KMS-11 (cell line): ENCODE data around the gene FAAP100.

Source experiments
- H2AFZ ChIP-seq: fragments of 200-600 bp; sonication (generic); 2 replicates; pipeline ENCODE4 v1.6.1; 2016; ENCODE audit warnings: antibody characterized with exemption, mixed run types, low read depth
- H3K27ac ChIP-seq: fragments of 200-600 bp; sonication (generic); 2 replicates; pipeline ENCODE4 v1.6.1; 2016; ENCODE audit warnings: mild to moderate bottlenecking, mixed run types
- H3K27me3 ChIP-seq: fragments of 200-600 bp; sonication (generic); 2 replicates; pipeline ENCODE4 v1.6.1; 2017; ENCODE audit warnings: mild to moderate bottlenecking, low read depth, mixed run types, moderate library complexity; ENCODE audit not compliant: insufficient read depth
- H3K36me3 ChIP-seq: fragments of 200-600 bp; sonication (generic); 2 replicates; pipeline ENCODE4 v1.6.1; 2017; ENCODE audit warnings: mild to moderate bottlenecking, mixed run types; ENCODE audit not compliant: insufficient read depth
- H3K4me1 ChIP-seq: fragments of 200-600 bp; sonication (generic); 2 replicates; pipeline ENCODE4 v1.6.1; 2016; ENCODE audit warnings: mild to moderate bottlenecking, low read depth, mixed run types; ENCODE audit not compliant: poor library complexity, severe bottlenecking
- H3K4me2 ChIP-seq: fragments of 200-600 bp; sonication (generic); 2 replicates; pipeline ENCODE4 v1.7.0; 2016; ENCODE audit warnings: mild to moderate bottlenecking, mixed run types
- H3K4me3 ChIP-seq: fragments of 200-600 bp; sonication (generic); IDR thresholded peaks from 2 replicates; pipeline ENCODE4 v1.6.1; 2017; ENCODE audit warnings: low read depth, low read length, mixed read lengths; ENCODE audit not compliant: insufficient read depth
- H3K79me2 ChIP-seq: fragments of 200-600 bp; sonication (generic); 2 replicates; pipeline ENCODE4 v1.6.1; 2016; ENCODE audit warnings: low read depth, mixed run types; ENCODE audit not compliant: insufficient read depth
- H3K9ac ChIP-seq: fragments of 200-600 bp; sonication (generic); 2 replicates; pipeline ENCODE4 v1.6.1; 2016; ENCODE audit warnings: mild to moderate bottlenecking, mixed run types
- H4K20me1 ChIP-seq: fragments of 200-600 bp; sonication (generic); 2 replicates; pipeline ENCODE4 v1.6.1; 2016; ENCODE audit warnings: mild to moderate bottlenecking, mixed run types; ENCODE audit not compliant: insufficient read depth
- CTCF ChIP-seq: fragments of 200-600 bp; sonication (generic); conservative IDR thresholded peaks from 2 replicates; pipeline ENCODE4 v1.6.1; 2017; ENCODE audit warnings: low read depth, mild to moderate bottlenecking, antibody characterized with exemption, low read length, moderate library complexity, mixed read lengths

FAAP100 gene

GRCh38 chr17:81511804-81512561 lies 40.2 kb downstream of the FAAP100 start:
- peaks cover 24% of the 10 kb centered on the region for H3K79me2 ChIP-seq
- H3K4me1 ChIP-seq: peaks cover 26% of the 10 kb centered on the region
- no peak overlapping the region for H3K4me3 ChIP-seq
- 0 out of 2 replicates have a peak, but pooled peaks cover 2% of the 10 kb centered on the region for H3K27me3 ChIP-seq
- H3K4me2 ChIP-seq: peak overlapping the region; percentile 99
- no peak overlapping the region for H2AFZ ChIP-seq
- peaks cover 20% of the 10 kb centered on the region; the same call in 1 of the 2 replicates for H3K36me3 ChIP-seq
- TF ChIP-seq CTCF: no peak
- H3K27ac ChIP-seq: peak overlapping the region; percentile 39
- H4K20me1 ChIP-seq: peaks cover 30% of the 10 kb centered on the region; the same call in 1 of the 2 replicates
- peak overlapping the region; percentile 63 for H3K9ac ChIP-seq

GRCh38 chr17:81511554-81511803 lies 40.7 kb downstream of the FAAP100 start:
- no peak for TF ChIP-seq CTCF
- Histone ChIP-seq H3K4me1 (peaks cover 26% of the 10 kb centered on the region), H3K4me3 (no peak overlapping the region), H3K4me2 (peak overlapping the region; percentile 99), H3K79me2 (peaks cover 24% of the 10 kb centered on the region), H3K9ac (peak overlapping the region; percentile 63; the same call in 1 of the 2 replicates), H3K27me3 (peaks cover 4% of the 10 kb centered on the region; the same call in 1 of the 2 replicates), H3K27ac (peak overlapping the region; percentile 39; the same call in 1 of the 2 replicates), H4K20me1 (peaks cover 30% of the 10 kb centered on the region; the same call in 1 of the 2 replicates), H2AFZ (no peak overlapping the region), H3K36me3 (peaks cover 20% of the 10 kb centered on the region; the same call in 1 of the 2 replicates)

- H3K27me3 ChIP-seq: peaks cover 9% of the 10 kb centered on the region
- no peak for TF ChIP-seq CTCF
- H3K4me3 ChIP-seq: no peak overlapping the region
- peaks cover 24% of the 10 kb centered on the region for H3K79me2 ChIP-seq
- peaks cover 20% of the 10 kb centered on the region; the same call in 1 of the 2 replicates for H3K36me3 ChIP-seq
- peaks cover 30% of the 10 kb centered on the region; the same call in 1 of the 2 replicates for H4K20me1 ChIP-seq
- no peak overlapping the region; the same call in 1 of the 2 replicates for H3K27ac ChIP-seq
- peaks cover 25% of the 10 kb centered on the region for H3K4me1 ChIP-seq
- peak overlapping the region; percentile 99 for H3K4me2 ChIP-seq
- H2AFZ ChIP-seq: no peak overlapping the region
- peak overlapping the region; percentile 63; the same call in 1 of the 2 replicates for H3K9ac ChIP-seq
These were observed 41.2 kb downstream of the FAAP100 start for GRCh38 chr17:81510785-81511553.

GRCh38 chr17:81509972-81510784 lies 42.0 kb downstream of the FAAP100 start:
- Histone ChIP-seq H3K9ac (peak overlapping the region; percentile 4; the same call in 1 of the 2 replicates), H2AFZ (no peak overlapping the region), H3K4me2 (peak overlapping the region; percentile 99), H3K27me3 (peaks cover 16% of the 10 kb centered on the region), H3K36me3 (peaks cover 20% of the 10 kb centered on the region; the same call in 1 of the 2 replicates), H3K4me3 (no peak overlapping the region), H4K20me1 (peaks cover 30% of the 10 kb centered on the region; the same call in 1 of the 2 replicates), H3K27ac (no peak overlapping the region), H3K4me1 (peaks cover 20% of the 10 kb centered on the region), H3K79me2 (peaks cover 24% of the 10 kb centered on the region)
- TF ChIP-seq CTCF: no peak
